Heart right ventricle (tissue), 16 donors: ENCODE measurements around the gene AFDN. TPM values are rescaled to one million over a fixed set of nuclear protein-coding genes. Genes with fewer than 3 reads are reported as not detected.
A peak's percentile ranks its signal among the peaks of the same experiment; 100 is the strongest.

Experiments
- ATAC-seq, 8 donors: fragments of 200-7000 bp; cut with Tn5 transposase; one replicate each; pipeline ENCODE4 v1.9.1; 2020; ENCODE audit warnings: mild to moderate bottlenecking in 8 of 8, moderate library complexity in 8 of 8, moderate number of reproducible peaks in 1 of 8
- DNase-seq, 2 donors: peaks; one replicate each; pipeline ENCODE4 v3.0.0-alpha.2; 2020
- H3K27ac ChIP-seq, 10 donors: fragments of 200-600 bp; sonication (generic) in 2 of 10; one replicate each; pipeline versions ENCODE4 v1.5.0 to v1.8.0; 2020 to 2022; ENCODE audit warnings: mild to moderate bottlenecking in 3 of 10
- H3K27me3 ChIP-seq, 7 donors: fragments of 200-600 bp; one replicate each; pipeline ENCODE4 v1.8.0; 2021 to 2022; ENCODE audit warnings: mild to moderate bottlenecking in 2 of 7
- H3K36me3 ChIP-seq, 9 donors: fragments of 200-600 bp; sonication (generic) in 1 of 9; one replicate each; pipeline versions ENCODE4 v1.5.0 to v1.8.0; 2020 to 2022; ENCODE audit warnings: mild to moderate bottlenecking in 2 of 9
- H3K4me1 ChIP-seq, 9 donors: fragments of 200-600 bp; sonication (generic) in 1 of 9; one replicate each; pipeline versions ENCODE4 v1.5.0 to v1.8.0; 2020 to 2022; ENCODE audit warnings: mild to moderate bottlenecking in 4 of 9
- H3K4me3 ChIP-seq, 10 donors: fragments of 200-600 bp; sonication (generic) in 2 of 10; one replicate each; pipeline versions ENCODE4 v1.5.0 to v1.8.0; 2020 to 2022; ENCODE audit warnings: mild to moderate bottlenecking in 7 of 10, moderate library complexity in 2 of 10
- H3K9me3 ChIP-seq, 11 donors: fragments of 200-600 bp in 10 of 11; sonication (generic) in 2 of 11; one replicate each; pipeline versions ENCODE4 v1.5.0 to v1.8.0; 2013 to 2022; ENCODE audit warnings: mild to moderate bottlenecking in 2 of 11, control low read depth in 1 of 11, moderate library complexity in 1 of 11
- CTCF ChIP-seq, 9 donors: fragments of 200-600 bp; sonication (generic) in 2 of 9; IDR thresholded peaks; one replicate each; pipeline versions ENCODE4 v1.5.0 to v1.8.0; 2021 to 2022; ENCODE audit warnings: antibody characterized with exemption in 9 of 9, mild to moderate bottlenecking in 5 of 9, moderate library complexity in 1 of 9
- WGBS, 2 donors: extraction: QIAGEN DNeasy Blood & Tissue Kit; methylation state at CpG; one replicate each; pipeline ENCODE4 v1.1.7; 2013; ENCODE audit warnings: inconsistent platforms in 1 of 2; 5-methylcytosine and 5-hydroxymethylcytosine counted together
- intact Hi-C, 10 donors: fragments of 100-400 bp; cut with DNase I; formaldehyde crosslinking; loops; one replicate each; pipeline versions ENCODE4 v1.11.1 to v1.14.2; 2022
- polyA plus RNA-seq, 2 donors: library from polyadenylated mRNA; stranded (reverse); fragments of 200-250 nt; gene quantifications; one replicate each; pipeline ENCODE4 v1.2.3, GENCODE V29; 2013
- total RNA-seq, 10 donors: library from RNA; stranded (reverse); fragmentation: NEBNext Ultra II Directional in 3 of 10; extraction: Animal tissue kit (Norgen Biotek cat#: 25700) in 3 of 10; gene quantifications; one replicate each; pipeline versions ENCODE4 v1.2.1 to v1.2.4, GENCODE V29; 2021 to 2023
- donor health status: Arrhythmogenic right ventricular cardiomyopathy.
- donor health status: ischemic (EF 13 %, LVEDD 7.1; RV severe dilation, severe dysfunction).
- donor health status: healthy with polysubstance abuse.
- donor health status: DM: no; HTN: yes; CAD: no.
- donor health status: DM: no; HTN: no; CAD: no.
- donor health status: ischemic (EF 25% LVEDD 6.9; RV normal size, moderate dysfunction).
- donor health status: ischemic (EF 25% LVEDD 5.7; RV mildly dilated, moderate dysfunction).
- donor health status: healthy.
- donor health status: DM: yes; HTN: yes; CAD: no.
- donor health status: Ischemic cardiomyopathy.
- donor health status: ischemic (EF 35%, LVEDD 5.7; RV mildly dilated, moderate dysfunction).
- donor health status: nonischemic (EF 11% LVEDD 7.7; RV severe dilation, severe dysfunction).
- donor health status: DM: yes; HTN: yes; CAD: no.
- donor health status: PGD.
- donor health status: ischemic (EF 29% LVEDD 5.4; RV normal size, mild dysfunction).
- donor health status: nonischemic (EF 23%, LVEDD 6.1; RV moderate dilation, normal function).

AFDN gene
- total and polyA plus RNA-seq, 12 donors: 17.4 to 79.9 (median 58.0) TPM

- Histone ChIP-seq H3K4me3 (no peak overlapping the region), H3K4me1 (peaks cover 0 to 69% (median 25%) of the 10 kb centered on the region in 9 donors), H3K36me3 (peaks cover 0 to 73% (median 6%) of the 10 kb centered on the region in 9 donors), H3K27ac (peak overlapping the region in 2 of 10 donors; percentile 11 to 13), H3K9me3 (no peaks in the 10 kb centered on the region), H3K27me3 (no peaks in the 10 kb centered on the region)
- WGBS, 2 donors: 87 to 92% methylated on average over 6 of the region's 6 CpGs
- intact Hi-C loops: loop anchor here in 1 of 10 donors (10.0 kb wide), 1 partner anchor 77 kb away; no protein-coding TSS in a partner anchor
- peak in 2 of 8 donors; percentile 14 to 18 for ATAC-seq
- no peak for DNase-seq
- no peak for TF ChIP-seq CTCF (IDR thresholded peaks at IDR 0.05)
These were observed 130.9 kb downstream of the AFDN start for GRCh38 chr6:167957626-167958025.

DNA sequence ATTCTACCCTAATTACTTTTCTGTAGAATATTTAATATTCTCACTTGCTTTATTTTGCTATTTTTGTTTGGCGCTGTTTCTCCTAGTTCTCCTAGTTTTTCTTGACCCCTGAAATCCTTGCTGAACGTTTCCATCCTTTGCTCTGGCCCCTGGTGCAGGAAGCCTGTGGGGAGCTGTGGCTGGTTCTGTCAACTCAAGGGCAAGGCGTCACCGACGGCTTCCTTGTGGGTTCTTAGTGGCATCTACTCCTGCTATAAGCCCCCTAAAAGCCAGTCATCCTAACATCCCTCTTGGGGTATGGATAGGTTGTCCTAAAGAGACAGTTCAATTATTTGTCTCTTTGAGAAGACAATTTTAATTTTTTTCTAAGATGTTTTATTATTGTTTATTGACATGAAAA, 133.9 kb downstream of the AFDN start:
- Histone ChIP-seq H3K9me3 (no peaks in the 10 kb centered on the region), H3K4me1 (peaks cover 2 to 75% (median 41%) of the 10 kb centered on the region in 9 donors), H3K27me3 (no peaks in the 10 kb centered on the region), H3K4me3 (no peak overlapping the region), H3K36me3 (peaks cover 0 to 72% (median 11%) of the 10 kb centered on the region in 9 donors), H3K27ac (peak overlapping the region in 1 of 10 donors; percentile 13)
- TF ChIP-seq CTCF (IDR thresholded peaks at IDR 0.05): no peak
- intact Hi-C loops: no loop called here
- WGBS, 2 donors: 75 to 87% methylated on average over 5 of the region's 5 CpGs
- DNase-seq: no peak
- no peak for ATAC-seq

GRCh38 chr6:167962711-167963110, 136.0 kb downstream of the AFDN start:
- H3K27ac ChIP-seq: peak overlapping the region in 2 of 10 donors; percentile 9 to 44

GRCh38 chr6:167963589-167964057, 136.9 kb downstream of the AFDN start:
- H3K36me3 ChIP-seq: peaks cover 0 to 76% (median 19%) of the 10 kb centered on the region in 9 donors
- DNase-seq (no peak), ATAC-seq (no peak)
- TF ChIP-seq CTCF (IDR thresholded peaks at IDR 0.05): no peak
- no peak overlapping the region for H3K4me3 ChIP-seq
- 92 to 95% methylated on average over 8 of the region's 8 CpGs for WGBS, 2 donors
- H3K27me3 ChIP-seq: no peaks in the 10 kb centered on the region
- H3K4me1 ChIP-seq: peaks cover 5 to 72% (median 28%) of the 10 kb centered on the region in 9 donors
- intact Hi-C loops: no loop called here
- H3K9me3 ChIP-seq: no peaks in the 10 kb centered on the region
- peak overlapping the region in 7 of 10 donors; percentile 2 to 65 (median 35) for H3K27ac ChIP-seq

More at GRCh38 chr6:167962711-167963110, 136.0 kb downstream of the AFDN start:
- Histone ChIP-seq H3K9me3 (no peaks in the 10 kb centered on the region), H3K27me3 (no peaks in the 10 kb centered on the region), H3K4me3 (no peak overlapping the region), H3K36me3 (peaks cover 0 to 72% (median 14%) of the 10 kb centered on the region in 9 donors), H3K4me1 (peaks cover 5 to 74% (median 33%) of the 10 kb centered on the region in 9 donors)
- intact Hi-C loops: no loop called here
- ATAC-seq (peak in 2 of 8 donors; percentile 53 to 57), DNase-seq (no peak)
- 39 to 48% methylated on average over 5 of the region's 5 CpGs for WGBS, 2 donors
- TF ChIP-seq CTCF (IDR thresholded peaks at IDR 0.05): no peak
